Measurements from ENCODE around the gene KLF15.

DNA sequence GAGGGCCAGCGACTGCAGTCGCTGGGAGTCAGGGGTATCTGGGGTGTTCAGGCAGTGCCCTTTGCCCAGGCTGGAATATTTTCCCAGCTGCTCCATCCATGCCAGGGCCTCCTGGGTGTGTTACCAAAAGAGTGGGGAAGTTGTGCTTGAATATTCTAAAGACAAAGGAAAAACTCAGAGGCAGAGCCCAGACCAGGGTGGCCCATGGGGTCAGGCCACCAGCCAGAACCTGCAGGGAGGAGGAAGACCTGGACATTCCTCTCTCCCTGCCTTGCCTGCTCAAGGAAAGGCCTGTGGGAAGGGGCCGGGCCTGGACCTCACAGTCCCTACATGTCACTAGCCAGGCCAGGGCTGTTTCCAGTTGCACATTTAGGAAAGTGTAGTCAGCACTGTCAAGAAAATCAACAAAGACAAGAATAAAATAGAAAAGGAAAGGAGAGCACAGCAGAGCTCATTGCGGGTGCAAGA is 16.0 kb upstream of the KLF15 start:
- no peak for TF ChIP-seq USF2 (CRISPR knock-in tag; IDR thresholded peaks at IDR 0.05)
- TF ChIP-seq, protein P1, sequence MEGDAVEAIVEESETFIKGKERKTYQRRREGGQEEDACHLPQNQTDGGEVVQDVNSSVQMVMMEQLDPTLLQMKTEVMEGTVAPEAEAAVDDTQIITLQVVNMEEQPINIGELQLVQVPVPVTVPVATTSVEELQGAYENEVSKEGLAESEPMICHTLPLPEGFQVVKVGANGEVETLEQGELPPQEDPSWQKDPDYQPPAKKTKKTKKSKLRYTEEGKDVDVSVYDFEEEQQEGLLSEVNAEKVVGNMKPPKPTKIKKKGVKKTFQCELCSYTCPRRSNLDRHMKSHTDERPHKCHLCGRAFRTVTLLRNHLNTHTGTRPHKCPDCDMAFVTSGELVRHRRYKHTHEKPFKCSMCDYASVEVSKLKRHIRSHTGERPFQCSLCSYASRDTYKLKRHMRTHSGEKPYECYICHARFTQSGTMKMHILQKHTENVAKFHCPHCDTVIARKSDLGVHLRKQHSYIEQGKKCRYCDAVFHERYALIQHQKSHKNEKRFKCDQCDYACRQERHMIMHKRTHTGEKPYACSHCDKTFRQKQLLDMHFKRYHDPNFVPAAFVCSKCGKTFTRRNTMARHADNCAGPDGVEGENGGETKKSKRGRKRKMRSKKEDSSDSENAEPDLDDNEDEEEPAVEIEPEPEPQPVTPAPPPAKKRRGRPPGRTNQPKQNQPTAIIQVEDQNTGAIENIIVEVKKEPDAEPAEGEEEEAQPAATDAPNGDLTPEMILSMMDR (IDR thresholded peaks at IDR 0.05), result no peak
- TF ChIP-seq SMAD3 (CRISPR knock-in tag; IDR thresholded peaks at IDR 0.05; ENCODE audit: borderline replicate concordance), result no peak
- TF ChIP-seq IRF1 (CRISPR knock-in tag; IDR thresholded peaks at IDR 0.05), result no peak
- TF ChIP-seq ATF3 (CRISPR knock-in tag; conservative IDR thresholded peaks at IDR 0.05), result no peak

Data from WTC11 (cell line).